ENCODE results near the gene SLF2. TPM values are rescaled to one million over a fixed set of nuclear protein-coding genes. Genes with fewer than 3 reads are reported as not detected.
A peak's percentile ranks its signal among the peaks of the same experiment; 100 is the strongest.

Gene SLF2
- total and polyA plus RNA-seq, 2 of the 13 experiments (the other 11 are each of a cell fraction or from before 2014, with no cell fraction given): 12.2 to 48.1 TPM

- TF ChIP-seq HDAC2 (CRISPR knock-in tag; IDR thresholded peaks at IDR 0.05) (peak; percentile 72; the same call in 1 of the 2 replicates), EP300 (IDR thresholded peaks at IDR 0.05; ENCODE audit: low read depth in 2 of 2, low read length in 2 of 2) (peak in 1 of 2 experiments; percentile 77; a peak in 1 of 4 replicates), EP300 (CRISPR knock-in tag; IDR thresholded peaks at IDR 0.05; ENCODE audit: borderline replicate concordance) (peak; percentile 66; the same call in 1 of the 2 replicates), TBL1XR1 (IDR thresholded peaks at IDR 0.05; ENCODE audit: borderline replicate concordance, low read length, partially characterized antibody) (no peak), MAFF (IDR thresholded peaks at IDR 0.05; ENCODE audit: low read depth, low read length) (no peak), ZFP36L2 (CRISPR knock-in tag; IDR thresholded peaks at IDR 0.05) (no peak), TEAD3 (CRISPR knock-in tag; optimal IDR thresholded peaks at IDR 0.05; ENCODE audit: borderline replicate concordance) (peak; percentile 93), POLR2AphosphoS5 (IDR thresholded peaks at IDR 0.05; ENCODE audit: low read depth, low read length) (peak; percentile 54), ZNF33A (CRISPR knock-in tag; IDR thresholded peaks at IDR 0.05; ENCODE audit: borderline replicate concordance) (no peak), ZBTB7B (CRISPR knock-in tag; IDR thresholded peaks at IDR 0.05) (peak; percentile 30; the same call in 1 of the 2 replicates), MIXL1 (CRISPR knock-in tag; IDR thresholded peaks at IDR 0.05) (no peak; the same call in 1 of the 2 replicates), RAD21 (CRISPR knock-in tag; IDR thresholded peaks at IDR 0.05) (no peak), ZBTB38 (CRISPR knock-in tag; IDR thresholded peaks at IDR 0.05) (no peak; the same call in 1 of the 2 replicates), ZSCAN20 (CRISPR knock-in tag; IDR thresholded peaks at IDR 0.05; ENCODE audit: borderline replicate concordance) (no peak), NFE2L1 (CRISPR knock-in tag; IDR thresholded peaks at IDR 0.05; ENCODE audit: borderline replicate concordance) (no peak), ELF1 (CRISPR knock-in tag; IDR thresholded peaks at IDR 0.05) (peak; percentile 89), MNT (IDR thresholded peaks at IDR 0.05) (no peak), ZGPAT (CRISPR knock-in tag; IDR thresholded peaks at IDR 0.05) (peak; percentile 56; the same call in 1 of the 2 replicates), ZBTB1 (CRISPR knock-in tag; IDR thresholded peaks at IDR 0.05; ENCODE audit: borderline replicate concordance) (no peak), FOSL2 (CRISPR knock-in tag; IDR thresholded peaks at IDR 0.05) (peak; percentile 49)
- TF ChIP-seq, protein P1, sequence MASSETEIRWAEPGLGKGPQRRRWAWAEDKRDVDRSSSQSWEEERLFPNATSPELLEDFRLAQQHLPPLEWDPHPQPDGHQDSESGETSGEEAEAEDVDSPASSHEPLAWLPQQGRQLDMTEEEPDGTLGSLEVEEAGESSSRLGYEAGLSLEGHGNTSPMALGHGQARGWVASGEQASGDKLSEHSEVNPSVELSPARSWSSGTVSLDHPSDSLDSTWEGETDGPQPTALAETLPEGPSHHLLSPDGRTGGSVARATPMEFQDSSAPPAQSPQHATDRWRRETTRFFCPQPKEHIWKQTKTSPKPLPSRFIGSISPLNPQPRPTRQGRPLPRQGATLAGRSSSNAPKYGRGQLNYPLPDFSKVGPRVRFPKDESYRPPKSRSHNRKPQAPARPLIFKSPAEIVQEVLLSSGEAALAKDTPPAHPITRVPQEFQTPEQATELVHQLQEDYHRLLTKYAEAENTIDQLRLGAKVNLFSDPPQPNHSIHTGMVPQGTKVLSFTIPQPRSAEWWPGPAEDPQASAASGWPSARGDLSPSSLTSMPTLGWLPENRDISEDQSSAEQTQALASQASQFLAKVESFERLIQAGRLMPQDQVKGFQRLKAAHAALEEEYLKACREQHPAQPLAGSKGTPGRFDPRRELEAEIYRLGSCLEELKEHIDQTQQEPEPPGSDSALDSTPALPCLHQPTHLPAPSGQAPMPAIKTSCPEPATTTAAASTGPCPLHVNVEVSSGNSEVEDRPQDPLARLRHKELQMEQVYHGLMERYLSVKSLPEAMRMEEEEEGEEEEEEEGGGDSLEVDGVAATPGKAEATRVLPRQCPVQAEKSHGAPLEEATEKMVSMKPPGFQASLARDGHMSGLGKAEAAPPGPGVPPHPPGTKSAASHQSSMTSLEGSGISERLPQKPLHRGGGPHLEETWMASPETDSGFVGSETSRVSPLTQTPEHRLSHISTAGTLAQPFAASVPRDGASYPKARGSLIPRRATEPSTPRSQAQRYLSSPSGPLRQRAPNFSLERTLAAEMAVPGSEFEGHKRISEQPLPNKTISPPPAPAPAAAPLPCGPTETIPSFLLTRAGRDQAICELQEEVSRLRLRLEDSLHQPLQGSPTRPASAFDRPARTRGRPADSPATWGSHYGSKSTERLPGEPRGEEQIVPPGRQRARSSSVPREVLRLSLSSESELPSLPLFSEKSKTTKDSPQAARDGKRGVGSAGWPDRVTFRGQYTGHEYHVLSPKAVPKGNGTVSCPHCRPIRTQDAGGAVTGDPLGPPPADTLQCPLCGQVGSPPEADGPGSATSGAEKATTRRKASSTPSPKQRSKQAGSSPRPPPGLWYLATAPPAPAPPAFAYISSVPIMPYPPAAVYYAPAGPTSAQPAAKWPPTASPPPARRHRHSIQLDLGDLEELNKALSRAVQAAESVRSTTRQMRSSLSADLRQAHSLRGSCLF (CRISPR knock-in tag; IDR thresholded peaks at IDR 0.05; ENCODE audit: borderline replicate concordance): no peak
- TF ChIP-seq, protein P2, sequence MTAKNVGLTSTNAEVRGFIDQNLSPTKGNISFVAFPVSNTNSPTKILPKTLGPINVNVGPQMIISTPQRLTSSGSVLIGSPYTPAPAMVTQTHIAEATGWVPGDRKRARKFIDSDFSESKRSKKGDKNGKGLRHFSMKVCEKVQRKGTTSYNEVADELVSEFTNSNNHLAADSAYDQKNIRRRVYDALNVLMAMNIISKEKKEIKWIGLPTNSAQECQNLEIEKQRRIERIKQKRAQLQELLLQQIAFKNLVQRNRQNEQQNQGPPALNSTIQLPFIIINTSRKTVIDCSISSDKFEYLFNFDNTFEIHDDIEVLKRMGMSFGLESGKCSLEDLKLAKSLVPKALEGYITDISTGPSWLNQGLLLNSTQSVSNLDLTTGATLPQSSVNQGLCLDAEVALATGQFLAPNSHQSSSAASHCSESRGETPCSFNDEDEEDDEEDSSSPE (CRISPR knock-in tag; IDR thresholded peaks at IDR 0.05): 0 out of 2 replicates have a peak, but pooled peaks have one; percentile 20
- TF ChIP-seq, protein P3, sequence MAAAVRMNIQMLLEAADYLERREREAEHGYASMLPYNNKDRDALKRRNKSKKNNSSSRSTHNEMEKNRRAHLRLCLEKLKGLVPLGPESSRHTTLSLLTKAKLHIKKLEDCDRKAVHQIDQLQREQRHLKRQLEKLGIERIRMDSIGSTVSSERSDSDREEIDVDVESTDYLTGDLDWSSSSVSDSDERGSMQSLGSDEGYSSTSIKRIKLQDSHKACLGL (CRISPR knock-in tag; IDR thresholded peaks at IDR 0.05): no peak
Measured at GRCh38 chr10:100907175-100907574, 5.6 kb upstream of the SLF2 start (continued).

Data from HepG2 (cell line).